OCI-LY7 (cell line): ENCODE results near the gene RCHY1.

Source experiments
- CTCF ChIP-seq: fragments of 200-600 bp; sonication (generic); conservative IDR thresholded peaks from 2 replicates; pipeline ENCODE4 v1.5.1; 2014; ENCODE audit warnings: mild to moderate bottlenecking, antibody characterized with exemption, low read length, moderate library complexity, mixed read lengths
- EZH2phosphoT487 ChIP-seq: fragments of 200-600 bp; sonication (generic); IDR thresholded peaks from 2 replicates; pipeline ENCODE4 v1.6.1; 2018; ENCODE audit warnings: low read depth, borderline replicate concordance, mild to moderate bottlenecking, mixed run types, antibody characterized with exemption, low read length, moderate library complexity, mixed read lengths

- TF ChIP-seq CTCF: no peak
- no peak for TF ChIP-seq EZH2phosphoT487
Measured at GRCh38 chr4:75544870-75545269, 30.7 kb upstream of the RCHY1 start.
